Panc1 (cell line): ENCODE results near the gene FCER1A. TPM values are rescaled to one million over a fixed set of nuclear protein-coding genes. Genes with fewer than 3 reads are reported as not detected.

ENCODE experiments used
- ATAC-seq: fragments of 200-7000 bp; cut with Tn5 transposase; 2 replicates; pipeline ENCODE4 v1.9.1; 2020; ENCODE audit warnings: mild to moderate bottlenecking, moderate library complexity
- Bru-seq: library from RNA; stranded (reverse); fragments of 400-500 nt; gene quantifications from one replicate; lab custom pipeline; 2021; lab: Mats Ljungman, UMichigan
- BruChase-seq, 2 experiments: library from RNA; stranded (reverse); fragments of 400-500 nt; gene quantifications; one replicate each; lab custom pipeline; 2021; lab: Mats Ljungman, UMichigan
- BruUV-seq: library from RNA; stranded (reverse); fragments of 400-500 nt; replicated peaks from 2 replicates; lab custom pipeline; 2021; lab: Mats Ljungman, UMichigan
- CTCF ChIA-PET: fragments of 300-600 bp; sonication (Branson Sonifier 250); formaldehyde crosslinking; loops from one replicate; lab custom pipeline; 2022; ENCODE audit warnings: antibody characterized with exemption; lab: Charles Lee
- POLR2A ChIA-PET: fragments of 300-600 bp; sonication (Branson Sonifier 250); formaldehyde crosslinking; loops from one replicate; lab custom pipeline; 2022; ENCODE audit warnings: antibody characterized with exemption; lab: Charles Lee
- DNase-seq: peaks from one replicate; pipeline ENCODE4 v3.0.0-alpha.2; 2010; ENCODE audit warnings: low read depth, low spot score
- H3K27ac ChIP-seq: 2 replicates; pipeline ENCODE4 v1.5.1; 2011; ENCODE audit warnings: mild to moderate bottlenecking, low read length, inconsistent platforms
- H3K27me3 ChIP-seq: fragments of 200-500 bp; sonication (Bioruptor generic); 2 replicates; pipeline ENCODE4 v1.6.0; 2014; ENCODE audit warnings: low read length, inconsistent platforms; ENCODE audit not compliant: control insufficient read depth, insufficient read depth
- H3K36me3 ChIP-seq: fragments of 200-500 bp; sonication (Bioruptor generic); 2 replicates; pipeline ENCODE4 v1.5.1; 2014; ENCODE audit warnings: inconsistent platforms, mild to moderate bottlenecking, low read length, moderate library complexity; ENCODE audit not compliant: control insufficient read depth, insufficient read depth
- H3K4me1 ChIP-seq: 2 replicates; pipeline ENCODE4 v1.5.1; 2011; ENCODE audit warnings: inconsistent platforms, mild to moderate bottlenecking, low read length, moderate library complexity; ENCODE audit not compliant: control insufficient read depth, insufficient read depth
- H3K4me3 ChIP-seq, 2 experiments: 2 replicates each; pipeline ENCODE4 v1.5.1; 2011 to 2012; ENCODE audit warnings: low read depth in 2 of 2, low read length in 2 of 2, mild to moderate bottlenecking in 2 of 2, inconsistent platforms in 1 of 2, moderate library complexity in 1 of 2
- H3K9me3 ChIP-seq: fragments of 200-500 bp; sonication (Bioruptor generic); 2 replicates; pipeline ENCODE4 v1.5.1; 2014; ENCODE audit warnings: low read depth, mild to moderate bottlenecking, inconsistent platforms, low read length, moderate library complexity; ENCODE audit not compliant: control insufficient read depth, insufficient read depth
- POLR2AphosphoS5 ChIP-seq: IDR thresholded peaks from 2 replicates; pipeline ENCODE4 v1.6.1; 2012; ENCODE audit warnings: mild to moderate bottlenecking, low read depth, low read length, moderate library complexity
- SIN3A ChIP-seq: IDR thresholded peaks from 2 replicates; pipeline ENCODE4 v1.6.1; 2012; ENCODE audit warnings: low read depth, mild to moderate bottlenecking, low read length, moderate library complexity, borderline replicate concordance; ENCODE audit not compliant: insufficient read depth
- TCF7L2 ChIP-seq: IDR thresholded peaks from 2 replicates; pipeline ENCODE4 v1.6.1; 2011; ENCODE audit warnings: mild to moderate bottlenecking, low read depth, low read length, inconsistent platforms
- in situ Hi-C: cut with HindIII; loops from 2 replicates; pipeline ENCODE4 v1.10.0; 2016; ENCODE audit warnings: low sequenced_read_pairs, low pct_unique_long_range_greater_than_20kb
- intact Hi-C: fragments of 100-400 bp; cut with micrococcal nuclease; formaldehyde crosslinking; loops from one replicate; pipeline ENCODE4 v1.10.0; 2022; ENCODE audit not compliant: unreplicated experiment
- long read RNA-seq: library from polyadenylated mRNA; unstranded; transcript quantifications from one replicate; pipeline ENCODE4 v2.0.0, GENCODE V29; 2021; ENCODE audit not compliant: unreplicated experiment
- polyA plus RNA-seq: library from polyadenylated mRNA; unstranded; fragments of >200 nt; gene quantifications from one replicate; pipeline ENCODE4 v1.2.1, GENCODE V29; 2012; ENCODE audit warnings: missing spikeins; ENCODE audit not compliant: insufficient read length
- total RNA-seq: library from RNA; stranded (reverse); gene quantifications from one replicate; pipeline ENCODE4 v1.2.1, GENCODE V29; 2021; ENCODE audit not compliant: unreplicated experiment
- TF ChIP-seq, protein P1 (sequence below): fragments of 450-650 bp; IDR thresholded peaks from 2 replicates; pipeline ENCODE4 v1.5.1; 2017; ENCODE audit warnings: mild to moderate bottlenecking
- TF ChIP-seq, protein P2 (sequence below), 2 experiments: IDR thresholded peaks; 2 replicates each; pipeline ENCODE4 v1.6.1; 2011 to 2012; ENCODE audit warnings: low read depth in 2 of 2, control low read depth in 1 of 2, low read length in 1 of 2, mild to moderate bottlenecking in 1 of 2, moderate library complexity in 1 of 2; ENCODE audit not compliant: insufficient read depth in 1 of 2

The FCER1A gene
- total RNA-seq (not detected), Bru-seq, nascent RNA (not detected), BruChase-seq, experiment 1, labeled RNA remaining after a 2-hour chase (percentile 8 among the genes with signal in this experiment), BruChase-seq, experiment 2, labeled RNA remaining after a 6-hour chase (not detected)
- not detected for polyA plus RNA-seq
- long read RNA-seq, result 0 reads

DNA sequence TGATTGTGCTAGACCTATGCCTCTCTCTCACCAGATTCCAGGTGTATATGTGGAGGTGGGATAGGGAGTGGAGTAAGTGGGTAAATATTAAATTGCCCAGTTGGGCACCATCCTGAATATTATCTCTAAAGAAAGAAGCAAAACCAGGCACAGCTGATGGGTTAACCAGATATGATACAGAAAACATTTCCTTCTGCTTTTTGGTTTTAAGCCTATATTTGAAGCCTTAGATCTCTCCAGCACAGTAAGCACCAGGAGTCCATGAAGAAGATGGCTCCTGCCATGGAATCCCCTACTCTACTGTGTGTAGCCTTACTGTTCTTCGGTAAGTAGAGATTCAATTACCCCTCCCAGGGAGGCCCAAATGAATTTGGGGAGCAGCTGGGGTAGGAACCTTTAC is at the start of gene FCER1A:
TSS of gene FCER1A (plus strand) at position 242 of the 400 bp plus-strand sequence. CDS start at position 271, 29 bp downstream.
- TF ChIP-seq, protein P1, sequence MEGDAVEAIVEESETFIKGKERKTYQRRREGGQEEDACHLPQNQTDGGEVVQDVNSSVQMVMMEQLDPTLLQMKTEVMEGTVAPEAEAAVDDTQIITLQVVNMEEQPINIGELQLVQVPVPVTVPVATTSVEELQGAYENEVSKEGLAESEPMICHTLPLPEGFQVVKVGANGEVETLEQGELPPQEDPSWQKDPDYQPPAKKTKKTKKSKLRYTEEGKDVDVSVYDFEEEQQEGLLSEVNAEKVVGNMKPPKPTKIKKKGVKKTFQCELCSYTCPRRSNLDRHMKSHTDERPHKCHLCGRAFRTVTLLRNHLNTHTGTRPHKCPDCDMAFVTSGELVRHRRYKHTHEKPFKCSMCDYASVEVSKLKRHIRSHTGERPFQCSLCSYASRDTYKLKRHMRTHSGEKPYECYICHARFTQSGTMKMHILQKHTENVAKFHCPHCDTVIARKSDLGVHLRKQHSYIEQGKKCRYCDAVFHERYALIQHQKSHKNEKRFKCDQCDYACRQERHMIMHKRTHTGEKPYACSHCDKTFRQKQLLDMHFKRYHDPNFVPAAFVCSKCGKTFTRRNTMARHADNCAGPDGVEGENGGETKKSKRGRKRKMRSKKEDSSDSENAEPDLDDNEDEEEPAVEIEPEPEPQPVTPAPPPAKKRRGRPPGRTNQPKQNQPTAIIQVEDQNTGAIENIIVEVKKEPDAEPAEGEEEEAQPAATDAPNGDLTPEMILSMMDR, result no peak
- TF ChIP-seq POLR2AphosphoS5 (no peak), SIN3A (no peak), TCF7L2 (no peak)
- TF ChIP-seq, protein P2, sequence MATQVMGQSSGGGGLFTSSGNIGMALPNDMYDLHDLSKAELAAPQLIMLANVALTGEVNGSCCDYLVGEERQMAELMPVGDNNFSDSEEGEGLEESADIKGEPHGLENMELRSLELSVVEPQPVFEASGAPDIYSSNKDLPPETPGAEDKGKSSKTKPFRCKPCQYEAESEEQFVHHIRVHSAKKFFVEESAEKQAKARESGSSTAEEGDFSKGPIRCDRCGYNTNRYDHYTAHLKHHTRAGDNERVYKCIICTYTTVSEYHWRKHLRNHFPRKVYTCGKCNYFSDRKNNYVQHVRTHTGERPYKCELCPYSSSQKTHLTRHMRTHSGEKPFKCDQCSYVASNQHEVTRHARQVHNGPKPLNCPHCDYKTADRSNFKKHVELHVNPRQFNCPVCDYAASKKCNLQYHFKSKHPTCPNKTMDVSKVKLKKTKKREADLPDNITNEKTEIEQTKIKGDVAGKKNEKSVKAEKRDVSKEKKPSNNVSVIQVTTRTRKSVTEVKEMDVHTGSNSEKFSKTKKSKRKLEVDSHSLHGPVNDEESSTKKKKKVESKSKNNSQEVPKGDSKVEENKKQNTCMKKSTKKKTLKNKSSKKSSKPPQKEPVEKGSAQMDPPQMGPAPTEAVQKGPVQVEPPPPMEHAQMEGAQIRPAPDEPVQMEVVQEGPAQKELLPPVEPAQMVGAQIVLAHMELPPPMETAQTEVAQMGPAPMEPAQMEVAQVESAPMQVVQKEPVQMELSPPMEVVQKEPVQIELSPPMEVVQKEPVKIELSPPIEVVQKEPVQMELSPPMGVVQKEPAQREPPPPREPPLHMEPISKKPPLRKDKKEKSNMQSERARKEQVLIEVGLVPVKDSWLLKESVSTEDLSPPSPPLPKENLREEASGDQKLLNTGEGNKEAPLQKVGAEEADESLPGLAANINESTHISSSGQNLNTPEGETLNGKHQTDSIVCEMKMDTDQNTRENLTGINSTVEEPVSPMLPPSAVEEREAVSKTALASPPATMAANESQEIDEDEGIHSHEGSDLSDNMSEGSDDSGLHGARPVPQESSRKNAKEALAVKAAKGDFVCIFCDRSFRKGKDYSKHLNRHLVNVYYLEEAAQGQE (IDR thresholded peaks at IDR 0.05; ENCODE audit: insufficient read depth in 1 of 2, low read depth in 2 of 2, low read length in 1 of 2), result no peak
- H3K9me3 ChIP-seq, result no peaks in the 10 kb centered on the region
- ChIA-PET POLR2A (no interaction called here), CTCF (no interaction called here)
- BruUV-seq, result no TSS peak
- DNase-seq (no peak), ATAC-seq (no peak)
- no peaks in the 10 kb centered on the region for H3K4me1 ChIP-seq
- no peak within 1 kb of the TSS for H3K27ac ChIP-seq
- no peak within 1 kb of the TSS for H3K4me3 ChIP-seq
- in situ Hi-C loops, result no loop called here
- H3K27me3 ChIP-seq, result no peaks in the 10 kb centered on the region
- no peaks in the 10 kb centered on the region for H3K36me3 ChIP-seq
- intact Hi-C loops, result no loop called here

DNA sequence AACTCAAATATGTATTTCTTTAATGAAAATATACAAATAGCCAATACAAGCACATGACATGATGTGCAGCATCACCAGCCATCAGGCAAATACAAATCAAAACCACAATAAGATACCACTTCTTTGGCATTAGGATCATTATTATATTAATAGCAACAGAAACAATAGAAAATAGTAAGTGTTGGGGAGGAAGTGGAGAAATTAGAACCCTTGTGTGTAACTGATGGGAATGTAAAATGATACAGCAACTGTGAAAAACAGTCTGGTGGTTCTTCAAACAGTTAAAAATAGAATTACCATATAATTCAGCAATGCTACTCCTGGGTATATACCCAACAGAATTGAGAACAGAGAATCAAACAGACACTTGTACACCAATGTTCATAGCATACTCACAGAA is 40.8 kb upstream of the FCER1A start:
- POLR2A ChIA-PET, result no interaction called here
- ATAC-seq (no peak), DNase-seq (no peak)
- intact Hi-C loops (no loop called here), in situ Hi-C loops (no loop called here)
- no peak overlapping the region for H3K4me3 ChIP-seq
- BruUV-seq, result no TSS peak
- CTCF ChIA-PET, result no interaction called here
- no peaks in the 10 kb centered on the region for H3K4me1 ChIP-seq
- H3K27ac ChIP-seq, result no peak overlapping the region
- no peaks in the 10 kb centered on the region for H3K27me3 ChIP-seq
- H3K9me3 ChIP-seq, result no peaks in the 10 kb centered on the region
- H3K36me3 ChIP-seq, result no peaks in the 10 kb centered on the region
- TF ChIP-seq, protein P1, result no peak
- TF ChIP-seq POLR2AphosphoS5 (no peak), TCF7L2 (no peak), SIN3A (no peak)
- TF ChIP-seq, protein P2 (IDR thresholded peaks at IDR 0.05; ENCODE audit: insufficient read depth in 1 of 2, low read depth in 2 of 2, low read length in 1 of 2), result no peak
